ENCODE data around the gene TBR1.

The TBR1 gene

GRCh38 chr2:161415034-161415986 is 787 bp upstream of the TBR1 start:
- no peak for DNase-seq

- no peak for DNase-seq
These were observed 776 bp downstream of the TBR1 start for GRCh38 chr2:161416708-161417437.

DNA sequence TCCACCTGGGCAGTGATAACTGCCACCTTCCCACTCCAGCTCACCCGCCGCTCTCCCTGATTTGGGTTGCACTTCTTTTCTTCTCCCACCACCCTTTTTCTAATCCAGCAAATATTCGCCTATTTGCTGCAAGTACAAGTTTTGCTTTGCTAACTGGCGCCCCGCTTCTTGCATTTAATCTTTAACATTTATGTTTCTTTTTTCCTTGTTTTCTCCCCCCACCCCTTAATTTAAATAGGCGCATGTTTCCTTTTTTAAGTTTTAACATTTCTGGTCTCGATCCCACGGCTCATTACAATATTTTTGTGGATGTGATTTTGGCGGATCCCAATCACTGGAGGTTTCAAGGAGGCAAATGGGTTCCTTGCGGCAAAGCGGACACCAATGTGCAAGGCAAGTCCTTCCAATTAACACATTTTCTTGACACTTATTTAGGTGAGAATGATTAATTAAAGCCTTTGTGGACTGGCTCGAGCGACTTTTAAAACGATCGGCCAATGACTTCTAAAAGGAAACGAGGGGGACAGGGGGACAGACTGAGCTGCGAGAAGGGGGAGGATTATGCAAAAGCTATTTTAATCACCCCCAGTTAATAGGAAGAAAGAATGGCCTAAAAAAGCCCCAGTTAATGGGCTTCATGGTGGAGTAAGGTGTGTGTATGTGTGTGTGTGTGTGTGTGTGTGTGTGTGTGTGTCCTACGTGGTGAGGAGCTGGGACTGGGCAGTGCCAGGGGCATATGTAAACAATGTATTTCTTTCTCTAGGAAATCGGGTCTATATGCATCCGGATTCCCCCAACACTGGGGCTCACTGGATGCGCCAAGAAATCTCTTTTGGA is 1.6 kb downstream of the TBR1 start:
- no peak for DNase-seq

- DNase-seq: no peak
These were observed 2.2 kb downstream of the TBR1 start for GRCh38 chr2:161418275-161418714.

- no peak for DNase-seq
These were observed 2.9 kb downstream of the TBR1 start for GRCh38 chr2:161418715-161419637.

DNA sequence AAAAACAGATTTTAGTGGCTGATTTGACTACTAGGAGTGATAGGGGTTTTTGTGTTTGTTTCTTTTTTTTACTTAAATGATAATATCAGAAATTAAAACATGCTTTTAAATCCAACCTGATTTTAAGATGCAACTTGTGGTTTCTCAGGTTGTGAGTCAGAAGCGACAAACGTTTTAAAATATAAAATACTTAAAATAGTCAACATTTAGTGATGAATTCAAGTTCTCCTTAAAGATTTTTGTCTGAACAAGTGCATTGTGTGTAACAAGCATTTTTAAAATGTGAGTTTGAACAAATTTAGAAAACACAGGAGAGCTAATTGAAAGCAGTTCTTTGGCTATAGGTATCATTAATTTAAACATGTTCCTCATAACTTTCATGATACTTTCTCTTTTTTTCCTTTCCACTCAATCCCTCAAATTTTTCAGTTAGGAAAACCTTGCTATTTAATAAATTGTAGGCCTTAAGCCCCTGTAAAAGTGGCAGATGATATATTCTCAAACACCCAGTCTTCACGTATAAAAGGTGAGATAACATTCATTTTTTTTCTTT is 3.6 kb downstream of the TBR1 start:
- DNase-seq: no peak

DNA sequence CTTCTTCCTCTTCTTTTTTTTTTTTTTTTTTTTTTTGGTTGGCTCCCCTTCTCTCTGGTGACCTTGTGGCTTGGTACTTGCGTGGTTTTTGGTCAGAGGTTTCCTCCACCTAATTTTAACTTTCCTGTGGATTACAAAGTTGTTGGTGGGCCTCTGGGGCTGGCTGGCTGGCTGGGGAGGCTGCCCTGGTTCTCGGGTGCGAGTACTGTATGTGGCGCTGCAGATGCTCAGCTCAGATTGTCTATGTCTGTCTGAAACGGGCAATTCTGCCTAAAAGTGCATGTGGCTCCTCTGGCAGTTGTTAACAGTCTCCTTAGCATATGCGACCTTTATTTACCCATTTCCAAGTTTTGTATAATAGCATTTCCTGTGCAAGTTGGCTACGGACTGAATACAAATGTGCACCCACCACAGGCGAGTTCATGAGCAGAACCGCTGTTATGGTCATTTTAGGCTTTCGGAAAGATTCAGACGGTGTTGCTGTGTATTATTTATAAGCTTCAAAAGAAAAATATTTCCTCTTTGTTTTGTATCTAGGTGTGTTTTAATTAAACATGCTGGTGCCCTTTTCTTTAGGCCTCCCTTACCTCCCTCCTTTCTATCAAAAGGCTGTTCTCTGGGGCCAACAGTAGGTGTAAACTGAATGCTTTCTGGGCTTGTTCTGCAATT is 4.4 kb downstream of the TBR1 start:
- DNase-seq: no peak

DNA sequence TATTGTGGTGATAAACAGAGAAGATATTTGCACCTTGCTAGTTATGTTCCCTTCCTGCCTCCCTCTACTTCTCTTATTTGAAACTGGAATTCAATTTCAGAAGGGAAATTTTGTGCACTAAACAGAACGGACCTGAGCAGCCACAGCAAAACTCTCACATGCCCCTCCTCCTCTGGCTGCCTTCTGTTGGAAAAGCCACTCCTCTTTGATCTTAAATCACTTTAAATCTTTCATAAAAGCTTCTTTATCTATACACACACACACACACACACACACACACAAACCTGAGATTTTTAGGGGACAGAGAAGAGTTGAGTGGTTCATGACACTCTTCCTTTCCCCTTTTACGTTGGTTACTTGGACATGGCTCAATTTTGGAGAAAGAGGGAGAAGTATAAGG is 5.6 kb downstream of the TBR1 start:
- DNase-seq: no peak

- no peak for DNase-seq
These were observed 6.8 kb downstream of the TBR1 start for GRCh38 chr2:161422816-161423403.

GRCh38 chr2:161423421-161424393 is 7.6 kb downstream of the TBR1 start:
- no peak for DNase-seq

DNA sequence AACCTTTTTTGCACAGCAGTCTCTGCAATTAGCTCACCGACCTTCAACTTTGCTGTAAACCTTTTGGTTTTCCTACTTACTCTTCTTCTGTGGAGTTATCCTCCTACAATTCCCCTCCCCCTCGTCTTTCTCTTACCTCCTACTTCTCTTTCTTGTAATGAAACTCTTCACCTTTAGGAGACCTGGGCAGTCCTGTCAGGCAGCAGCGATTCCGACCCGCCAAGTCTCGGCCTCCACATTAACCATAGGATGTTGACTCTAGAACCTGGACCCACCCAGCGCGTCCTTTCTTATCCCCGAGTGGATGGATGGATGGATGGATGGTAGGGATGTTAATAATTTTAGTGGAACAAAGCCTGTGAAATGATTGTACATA is 8.3 kb downstream of the TBR1 start:
- no peak for DNase-seq

DNA sequence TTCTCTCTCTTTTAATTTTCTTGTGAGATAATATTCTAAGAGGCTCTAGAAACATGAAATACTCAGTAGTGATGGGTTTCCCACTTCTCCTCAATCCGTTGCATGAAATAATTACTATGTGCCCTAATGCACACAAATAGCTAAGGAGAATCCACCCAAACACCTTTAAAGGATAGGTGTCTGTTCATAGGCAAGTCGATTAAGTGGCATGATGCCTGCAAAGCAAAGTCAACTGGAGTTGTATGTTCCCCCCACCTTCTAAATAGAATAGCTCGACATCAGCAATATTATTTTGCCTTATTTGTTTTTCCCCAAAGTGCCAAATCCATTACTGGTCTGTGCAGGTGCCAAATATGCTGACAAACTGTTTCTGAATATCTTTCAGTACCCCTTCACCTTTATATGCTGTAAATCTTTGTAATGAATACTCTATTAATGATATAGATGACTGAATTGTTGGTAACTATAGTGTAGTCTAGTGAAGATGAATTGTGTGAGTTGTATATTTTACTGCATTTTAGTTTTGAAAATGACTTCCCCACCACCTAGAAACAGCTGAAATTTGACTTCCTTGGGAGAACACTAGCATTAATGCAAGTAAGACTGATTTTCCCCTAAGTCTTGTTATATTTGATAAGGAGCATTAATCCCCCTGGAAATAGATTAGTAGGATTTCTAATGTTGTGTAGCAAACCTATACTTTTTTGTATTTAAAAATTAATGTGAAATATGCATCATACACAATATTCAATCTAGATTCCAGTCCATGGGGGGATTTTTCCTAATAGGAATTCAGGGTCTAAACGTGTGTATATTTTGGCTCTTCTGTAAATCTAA is 9.0 kb downstream of the TBR1 start:
- DNase-seq: no peak

DNA sequence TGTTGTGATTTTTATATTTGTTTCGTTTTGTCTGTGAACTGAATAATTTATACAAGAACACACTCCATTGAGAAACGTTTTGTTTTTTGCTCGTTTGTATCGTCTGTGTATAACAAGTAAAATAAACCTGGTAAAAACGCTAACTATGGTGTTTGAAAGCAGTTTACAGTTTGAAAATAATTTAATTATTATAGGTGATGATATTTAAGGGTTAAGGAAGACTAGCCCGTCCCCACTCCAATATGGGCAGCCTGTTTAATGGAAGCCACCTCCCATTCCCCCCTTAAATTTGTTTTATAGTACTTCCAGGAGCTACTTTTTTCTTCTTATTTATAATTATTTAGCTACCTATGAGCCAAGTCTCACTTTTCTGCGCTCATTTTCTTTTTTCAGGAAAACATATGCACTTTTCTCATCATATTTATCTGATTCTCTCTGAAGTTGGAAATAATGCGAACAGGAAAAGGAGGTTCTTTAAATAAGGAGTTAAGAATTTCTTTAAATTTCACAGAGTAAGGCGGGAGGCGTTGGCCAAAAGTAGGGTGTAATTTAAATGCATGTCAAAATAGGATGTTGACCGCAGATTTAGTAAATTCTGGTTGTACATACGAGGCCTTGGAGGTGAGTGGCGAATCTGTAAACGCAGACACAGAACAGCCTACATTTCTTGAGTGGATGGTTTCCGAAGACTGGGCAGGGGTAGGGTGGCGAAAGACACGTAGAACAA is 9.8 kb downstream of the TBR1 start:
- no peak for DNase-seq

GRCh38 chr2:161426455-161426921 is 10.4 kb downstream of the TBR1 start:
- no peak for DNase-seq

GRCh38 chr2:161426922-161427663 is 11.0 kb downstream of the TBR1 start:
- DNase-seq: no peak

- no peak for DNase-seq
These were observed 11.8 kb downstream of the TBR1 start for GRCh38 chr2:161427664-161428587.

All from CD4-positive, alpha-beta T cell treated with Interleukin-1 beta for 1 hour (primary cell).